ENCODE data around the gene CFTR. TPM values are rescaled to one million over a fixed set of nuclear protein-coding genes. Genes with fewer than 3 reads are reported as not detected.

CFTR gene
- total and polyA plus RNA-seq, 7 experiments from 2014 or later: not detected

GRCh38 chr7:117610396-117610795, 130.6 kb downstream of the CFTR start:
- Mint-ChIP-seq H3K9me3 (peaks cover 0 to 7% (median 0%) of the 10 kb centered on the region in 11 donors), H3K4me3 (no peak overlapping the region), H3K27ac (no peak overlapping the region), H3K36me3 (no peaks in the 10 kb centered on the region), H3K27me3 (no peaks in the 10 kb centered on the region), H3K4me1 (no peaks in the 10 kb centered on the region)
- DNase-seq (no peak), ATAC-seq (no peak)
- Histone ChIP-seq H3K36me3 (ENCODE audit: control insufficient read depth in 2 of 3, insufficient read depth in 3 of 3, low read length in 3 of 3) (no peaks in the 10 kb centered on the region), H3K4me1 (ENCODE audit: control insufficient read depth in 2 of 2, insufficient read depth in 2 of 2, low read length in 2 of 2) (no peaks in the 10 kb centered on the region), H3K27ac (ENCODE audit: low read depth, low read length) (no peak overlapping the region), H3K4me3 (ENCODE audit: low read length) (no peak overlapping the region), H3K9me3 (ENCODE audit: control insufficient read depth in 2 of 3, low read length in 3 of 3) (no peaks in the 10 kb centered on the region), H3K27me3 (ENCODE audit: control insufficient read depth in 2 of 2, insufficient read depth in 2 of 2, low read length in 2 of 2) (no peaks in the 10 kb centered on the region)
- CTCF ChIA-PET: no interaction called here
- POLR2A ChIA-PET: no interaction called here
- intact Hi-C loops (cut with micrococcal nuclease): no loop called here

DNA sequence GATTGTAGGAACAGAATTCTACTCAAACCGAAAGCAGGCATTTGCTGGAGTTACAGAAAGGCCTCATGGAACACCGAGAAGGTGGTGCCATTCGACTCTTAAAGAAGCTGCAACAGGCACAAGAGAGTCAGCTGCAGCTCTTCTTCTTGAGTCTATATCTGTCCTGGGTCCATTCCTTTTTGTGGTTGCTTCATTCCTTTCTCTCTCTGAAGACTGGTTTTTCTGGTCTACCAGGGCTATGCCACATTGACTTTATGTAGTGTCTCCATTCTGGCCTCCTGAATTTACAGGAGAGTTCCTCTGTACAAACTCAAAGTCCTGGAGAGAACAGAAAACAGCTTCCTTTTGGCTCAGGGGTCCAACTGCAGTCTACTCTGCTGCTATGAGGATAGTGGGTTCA, 132.8 kb downstream of the CFTR start:
- H3K4me3 ChIP-seq (ENCODE audit: low read length): no peak overlapping the region
- H3K4me1 Mint-ChIP-seq: no peaks in the 10 kb centered on the region
- no peak overlapping the region for H3K27ac ChIP-seq (ENCODE audit: low read depth, low read length)
- no peak overlapping the region for H3K27ac Mint-ChIP-seq
- H3K36me3 ChIP-seq (ENCODE audit: control insufficient read depth in 2 of 3, insufficient read depth in 3 of 3, low read length in 3 of 3): no peaks in the 10 kb centered on the region
- ChIA-PET POLR2A (no interaction called here), CTCF (no interaction called here)
- H3K9me3 Mint-ChIP-seq: peaks cover 0 to 3% (median 0%) of the 10 kb centered on the region in 11 donors
- no peaks in the 10 kb centered on the region for H3K27me3 ChIP-seq (ENCODE audit: control insufficient read depth in 2 of 2, insufficient read depth in 2 of 2, low read length in 2 of 2)
- no peaks in the 10 kb centered on the region for H3K9me3 ChIP-seq (ENCODE audit: control insufficient read depth in 2 of 3, low read length in 3 of 3)
- ATAC-seq: no peak
- H3K27me3 Mint-ChIP-seq: no peaks in the 10 kb centered on the region
- H3K4me1 ChIP-seq (ENCODE audit: control insufficient read depth in 2 of 2, insufficient read depth in 2 of 2, low read length in 2 of 2): no peaks in the 10 kb centered on the region
- DNase-seq: no peak
- H3K36me3 Mint-ChIP-seq: no peaks in the 10 kb centered on the region
- H3K4me3 Mint-ChIP-seq: no peak overlapping the region
- intact Hi-C loops (cut with micrococcal nuclease): no loop called here

DNA sequence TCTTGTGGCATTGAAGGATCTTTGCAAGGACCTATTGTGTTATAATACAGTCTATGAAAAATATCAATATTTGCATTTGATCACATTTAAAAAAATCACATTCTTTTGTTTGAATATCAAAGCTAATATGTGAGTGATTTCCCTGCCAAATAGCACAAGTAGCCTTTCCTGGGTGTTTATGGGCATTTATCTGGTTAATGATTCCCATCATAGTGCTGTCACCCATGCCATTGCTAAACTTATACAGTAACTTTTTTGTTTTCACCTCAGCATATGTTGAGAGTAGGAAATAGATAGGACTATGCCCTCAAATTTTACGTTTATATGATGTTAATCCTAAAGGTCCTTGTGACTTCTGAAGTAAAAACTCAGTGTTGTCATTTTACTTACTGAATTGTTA, 136.9 kb downstream of the CFTR start:
- Mint-ChIP-seq H3K27me3 (no peaks in the 10 kb centered on the region), H3K27ac (no peak overlapping the region), H3K9me3 (peaks cover 0 to 5% (median 0%) of the 10 kb centered on the region in 11 donors), H3K4me1 (no peaks in the 10 kb centered on the region), H3K36me3 (no peaks in the 10 kb centered on the region), H3K4me3 (no peak overlapping the region)
- H3K4me1 ChIP-seq (ENCODE audit: control insufficient read depth in 2 of 2, insufficient read depth in 2 of 2, low read length in 2 of 2): no peaks in the 10 kb centered on the region
- no peak overlapping the region for H3K4me3 ChIP-seq (ENCODE audit: low read length)
- CTCF ChIA-PET: no interaction called here
- DNase-seq: no peak
- no peak overlapping the region for H3K27ac ChIP-seq (ENCODE audit: low read depth, low read length)
- H3K36me3 ChIP-seq (ENCODE audit: control insufficient read depth in 2 of 3, insufficient read depth in 3 of 3, low read length in 3 of 3): no peaks in the 10 kb centered on the region
- no peaks in the 10 kb centered on the region for H3K27me3 ChIP-seq (ENCODE audit: control insufficient read depth in 2 of 2, insufficient read depth in 2 of 2, low read length in 2 of 2)
- intact Hi-C loops (cut with micrococcal nuclease): no loop called here
- no peaks in the 10 kb centered on the region for H3K9me3 ChIP-seq (ENCODE audit: control insufficient read depth in 2 of 3, low read length in 3 of 3)
- ATAC-seq: no peak
- POLR2A ChIA-PET: no interaction called here

- no peaks in the 10 kb centered on the region for H3K27me3 ChIP-seq (ENCODE audit: control insufficient read depth in 2 of 2, insufficient read depth in 2 of 2, low read length in 2 of 2)
- CTCF ChIA-PET: no interaction called here
- DNase-seq (no peak), ATAC-seq (no peak)
- H3K27ac ChIP-seq (ENCODE audit: low read depth, low read length): no peak overlapping the region
- Mint-ChIP-seq H3K9me3 (peaks cover 0 to 5% (median 0%) of the 10 kb centered on the region in 11 donors), H3K27ac (no peak overlapping the region), H3K4me3 (no peak overlapping the region), H3K4me1 (no peaks in the 10 kb centered on the region), H3K36me3 (no peaks in the 10 kb centered on the region), H3K27me3 (no peaks in the 10 kb centered on the region)
- POLR2A ChIA-PET: no interaction called here
- H3K9me3 ChIP-seq (ENCODE audit: control insufficient read depth in 2 of 3, low read length in 3 of 3): no peaks in the 10 kb centered on the region
- no peaks in the 10 kb centered on the region for H3K4me1 ChIP-seq (ENCODE audit: control insufficient read depth in 2 of 2, insufficient read depth in 2 of 2, low read length in 2 of 2)
- intact Hi-C loops (cut with micrococcal nuclease): no loop called here
- no peak overlapping the region for H3K4me3 ChIP-seq (ENCODE audit: low read length)
- no peaks in the 10 kb centered on the region for H3K36me3 ChIP-seq (ENCODE audit: control insufficient read depth in 2 of 3, insufficient read depth in 3 of 3, low read length in 3 of 3)
Observed at GRCh38 chr7:117619681-117620080, 139.9 kb downstream of the CFTR start.

DNA sequence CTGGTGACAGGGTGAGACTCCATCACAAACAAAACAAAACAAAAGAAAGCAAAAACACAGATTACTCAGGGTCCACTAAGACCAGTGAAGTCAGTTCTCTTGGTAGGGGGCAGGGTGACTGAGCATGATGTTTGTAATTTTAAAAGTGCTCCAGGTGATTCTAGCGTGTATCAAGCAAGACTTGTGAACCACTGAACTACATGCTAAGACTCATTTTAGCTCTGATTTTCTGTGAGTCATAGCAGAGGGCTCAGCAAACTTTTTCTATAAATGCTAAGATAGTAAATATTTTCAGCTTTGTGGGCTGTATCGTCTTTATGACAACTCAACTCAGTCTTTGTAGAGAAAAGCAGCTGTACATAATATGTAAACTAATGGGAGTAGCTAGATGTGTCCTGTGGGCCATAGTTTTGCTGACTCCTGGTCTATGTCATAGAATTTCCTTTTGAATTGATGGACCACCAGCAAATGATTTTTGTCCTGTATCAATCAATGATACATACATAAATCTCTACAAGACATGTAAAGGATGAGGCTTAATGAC, 141.3 kb downstream of the CFTR start:
- Mint-ChIP-seq H3K9me3 (peaks cover 0 to 5% (median 0%) of the 10 kb centered on the region in 11 donors), H3K27ac (no peak overlapping the region), H3K4me1 (no peaks in the 10 kb centered on the region), H3K4me3 (no peak overlapping the region), H3K36me3 (no peaks in the 10 kb centered on the region), H3K27me3 (no peaks in the 10 kb centered on the region)
- Histone ChIP-seq H3K27me3 (ENCODE audit: control insufficient read depth in 2 of 2, insufficient read depth in 2 of 2, low read length in 2 of 2) (no peaks in the 10 kb centered on the region), H3K4me1 (ENCODE audit: control insufficient read depth in 2 of 2, insufficient read depth in 2 of 2, low read length in 2 of 2) (no peaks in the 10 kb centered on the region), H3K36me3 (ENCODE audit: control insufficient read depth in 2 of 3, insufficient read depth in 3 of 3, low read length in 3 of 3) (no peaks in the 10 kb centered on the region), H3K9me3 (ENCODE audit: control insufficient read depth in 2 of 3, low read length in 3 of 3) (no peaks in the 10 kb centered on the region), H3K4me3 (ENCODE audit: low read length) (no peak overlapping the region), H3K27ac (ENCODE audit: low read depth, low read length) (no peak overlapping the region)
- POLR2A ChIA-PET: no interaction called here
- no peak for DNase-seq
- CTCF ChIA-PET: no interaction called here
- ATAC-seq: no peak
- intact Hi-C loops (cut with micrococcal nuclease): no loop called here

GRCh38 chr7:117623606-117624005, 143.8 kb downstream of the CFTR start:
- no peak for ATAC-seq
- Mint-ChIP-seq H3K4me1 (no peaks in the 10 kb centered on the region), H3K9me3 (peaks cover 0 to 5% (median 0%) of the 10 kb centered on the region in 11 donors), H3K27ac (no peak overlapping the region), H3K36me3 (no peaks in the 10 kb centered on the region), H3K27me3 (no peaks in the 10 kb centered on the region), H3K4me3 (no peak overlapping the region)
- Histone ChIP-seq H3K27ac (ENCODE audit: low read depth, low read length) (no peak overlapping the region), H3K4me3 (ENCODE audit: low read length) (no peak overlapping the region), H3K36me3 (ENCODE audit: control insufficient read depth in 2 of 3, insufficient read depth in 3 of 3, low read length in 3 of 3) (no peaks in the 10 kb centered on the region), H3K4me1 (ENCODE audit: control insufficient read depth in 2 of 2, insufficient read depth in 2 of 2, low read length in 2 of 2) (no peaks in the 10 kb centered on the region), H3K27me3 (ENCODE audit: control insufficient read depth in 2 of 2, insufficient read depth in 2 of 2, low read length in 2 of 2) (no peaks in the 10 kb centered on the region), H3K9me3 (ENCODE audit: control insufficient read depth in 2 of 3, low read length in 3 of 3) (no peaks in the 10 kb centered on the region)
- ChIA-PET CTCF (no interaction called here), POLR2A (no interaction called here)
- intact Hi-C loops (cut with micrococcal nuclease): no loop called here
- DNase-seq: no peak

DNA sequence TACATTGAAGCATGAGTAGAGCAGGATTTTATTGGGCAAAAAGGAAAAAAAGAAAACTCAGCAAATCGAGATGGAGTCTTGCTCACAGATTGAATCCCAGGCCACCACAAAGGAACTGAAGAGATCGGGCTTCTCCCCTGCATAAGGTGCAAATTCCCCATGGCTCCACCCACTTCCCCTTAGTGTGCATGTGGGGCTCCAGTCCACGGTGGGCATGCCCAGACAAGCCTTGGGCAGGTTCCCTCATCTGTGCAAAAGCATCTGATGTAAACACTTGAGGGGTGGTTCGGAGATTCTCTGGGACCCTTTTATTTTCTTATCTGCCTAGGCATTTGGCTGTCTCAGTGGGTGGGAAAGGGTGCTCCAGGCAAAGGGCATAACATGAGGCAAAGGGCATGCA, 150.7 kb downstream of the CFTR start:
- peaks cover 0 to 5% (median 0%) of the 10 kb centered on the region in 7 donors for H3K4me1 Mint-ChIP-seq
- Histone ChIP-seq H3K27me3 (ENCODE audit: control insufficient read depth in 2 of 2, insufficient read depth in 2 of 2, low read length in 2 of 2) (no peaks in the 10 kb centered on the region), H3K36me3 (ENCODE audit: control insufficient read depth in 2 of 3, insufficient read depth in 3 of 3, low read length in 3 of 3) (no peaks in the 10 kb centered on the region), H3K4me3 (ENCODE audit: low read length) (no peak overlapping the region), H3K27ac (ENCODE audit: low read depth, low read length) (no peak overlapping the region), H3K4me1 (ENCODE audit: control insufficient read depth in 2 of 2, insufficient read depth in 2 of 2, low read length in 2 of 2) (no peaks in the 10 kb centered on the region), H3K9me3 (ENCODE audit: control insufficient read depth in 2 of 3, low read length in 3 of 3) (no peaks in the 10 kb centered on the region)
- no peak for DNase-seq
- H3K4me3 Mint-ChIP-seq: no peak overlapping the region
- intact Hi-C loops (cut with micrococcal nuclease): no loop called here
- ATAC-seq: no peak
- ChIA-PET CTCF (no interaction called here), POLR2A (no interaction called here)
- no peaks in the 10 kb centered on the region for H3K27me3 Mint-ChIP-seq
- peaks cover 0 to 7% (median 0%) of the 10 kb centered on the region in 11 donors for H3K9me3 Mint-ChIP-seq
- no peaks in the 10 kb centered on the region for H3K36me3 Mint-ChIP-seq
- H3K27ac Mint-ChIP-seq: peak overlapping the region in 1 of 9 donors; percentile 43

All from naive thymus-derived CD4-positive, alpha-beta T cell (primary cell).